ENCODE results near the gene CHST15. TPM values are rescaled to one million over a fixed set of nuclear protein-coding genes. Genes with fewer than 3 reads are reported as not detected.

Gene CHST15
- total and polyA plus RNA-seq, 3 donors from 2014 or later = 9.3 to 12.8 (median 11.5) TPM

DNA sequence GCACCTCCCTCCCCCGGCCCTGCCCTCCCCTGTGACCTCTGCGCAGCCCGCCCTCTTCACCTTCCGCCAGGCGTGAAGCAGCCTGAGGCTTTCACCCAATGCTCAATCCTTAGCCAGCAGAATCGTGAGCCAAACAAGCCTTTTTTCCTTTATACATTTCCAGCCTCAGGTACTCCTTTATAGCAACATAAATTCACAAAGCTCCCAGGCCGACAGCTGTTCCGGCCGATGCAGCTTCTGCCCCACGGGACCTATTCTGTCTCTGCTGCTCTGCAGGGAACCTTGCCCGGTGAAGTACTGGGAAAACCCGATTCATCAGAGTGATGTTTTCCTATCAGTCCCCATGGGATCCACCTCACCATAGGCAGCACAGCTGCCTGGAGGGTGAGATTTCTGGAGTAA lies 87.4 kb downstream of the CHST15 start:
- intact Hi-C loops (cut with DNase I; ENCODE audit: low total_unique reads) = no loop called here
- DNase-seq = no peak
- H3K9me3 ChIP-seq = no peaks in the 10 kb centered on the region
- H3K4me1 ChIP-seq = peaks cover 10% of the 10 kb centered on the region
- WGBS, 2 donors = 47 to 66% methylated on average over 12 of the region's 12 CpGs
- H3K4me3 ChIP-seq = no peak overlapping the region
- no peaks in the 10 kb centered on the region for H3K27me3 ChIP-seq
- no peaks in the 10 kb centered on the region for H3K36me3 ChIP-seq (ENCODE audit: low read depth, missing control alignments)
- no peak overlapping the region for H3K27ac ChIP-seq
- TF ChIP-seq, protein P1, sequence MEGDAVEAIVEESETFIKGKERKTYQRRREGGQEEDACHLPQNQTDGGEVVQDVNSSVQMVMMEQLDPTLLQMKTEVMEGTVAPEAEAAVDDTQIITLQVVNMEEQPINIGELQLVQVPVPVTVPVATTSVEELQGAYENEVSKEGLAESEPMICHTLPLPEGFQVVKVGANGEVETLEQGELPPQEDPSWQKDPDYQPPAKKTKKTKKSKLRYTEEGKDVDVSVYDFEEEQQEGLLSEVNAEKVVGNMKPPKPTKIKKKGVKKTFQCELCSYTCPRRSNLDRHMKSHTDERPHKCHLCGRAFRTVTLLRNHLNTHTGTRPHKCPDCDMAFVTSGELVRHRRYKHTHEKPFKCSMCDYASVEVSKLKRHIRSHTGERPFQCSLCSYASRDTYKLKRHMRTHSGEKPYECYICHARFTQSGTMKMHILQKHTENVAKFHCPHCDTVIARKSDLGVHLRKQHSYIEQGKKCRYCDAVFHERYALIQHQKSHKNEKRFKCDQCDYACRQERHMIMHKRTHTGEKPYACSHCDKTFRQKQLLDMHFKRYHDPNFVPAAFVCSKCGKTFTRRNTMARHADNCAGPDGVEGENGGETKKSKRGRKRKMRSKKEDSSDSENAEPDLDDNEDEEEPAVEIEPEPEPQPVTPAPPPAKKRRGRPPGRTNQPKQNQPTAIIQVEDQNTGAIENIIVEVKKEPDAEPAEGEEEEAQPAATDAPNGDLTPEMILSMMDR (IDR thresholded peaks at IDR 0.05) = no peak
- no peak for TF ChIP-seq POLR2A (IDR thresholded peaks at IDR 0.05)

- Histone ChIP-seq H3K36me3 (ENCODE audit: low read depth, missing control alignments) (no peaks in the 10 kb centered on the region), H3K9me3 (no peaks in the 10 kb centered on the region), H3K4me3 (no peak overlapping the region), H3K27ac (no peak overlapping the region), H3K4me1 (peaks cover 10% of the 10 kb centered on the region), H3K27me3 (no peaks in the 10 kb centered on the region)
- 88 to 90% methylated on average over 5 to 10 of the region's 10 CpGs for WGBS, 2 donors
- no peak for TF ChIP-seq POLR2A (IDR thresholded peaks at IDR 0.05)
- TF ChIP-seq, protein P1 (IDR thresholded peaks at IDR 0.05) = no peak
- intact Hi-C loops (cut with DNase I; ENCODE audit: low total_unique reads) = no loop called here
- no peak for DNase-seq
Measured at GRCh38 chr10:124005091-124005490, 88.3 kb downstream of the CHST15 start.

- TF ChIP-seq POLR2A (IDR thresholded peaks at IDR 0.05) = no peak
- TF ChIP-seq, protein P1 (IDR thresholded peaks at IDR 0.05) = no peak
- peaks cover 10% of the 10 kb centered on the region for H3K4me1 ChIP-seq
- H3K4me3 ChIP-seq = no peak overlapping the region
- no peaks in the 10 kb centered on the region for H3K36me3 ChIP-seq (ENCODE audit: low read depth, missing control alignments)
- intact Hi-C loops (cut with DNase I; ENCODE audit: low total_unique reads) = no loop called here
- H3K27ac ChIP-seq = no peak overlapping the region
- H3K9me3 ChIP-seq = no peaks in the 10 kb centered on the region
- no peak for DNase-seq
- WGBS, 2 donors = 85 to 91% methylated on average over 2 of the region's 2 CpGs
- H3K27me3 ChIP-seq = no peaks in the 10 kb centered on the region
Measured at GRCh38 chr10:124004663-124005004, 88.8 kb downstream of the CHST15 start.

- Histone ChIP-seq H3K4me1 (peaks cover 10% of the 10 kb centered on the region), H3K27ac (no peak overlapping the region), H3K36me3 (ENCODE audit: low read depth, missing control alignments) (no peaks in the 10 kb centered on the region), H3K9me3 (no peaks in the 10 kb centered on the region), H3K4me3 (no peak overlapping the region), H3K27me3 (no peaks in the 10 kb centered on the region)
- WGBS, 2 donors = 75 to 78% methylated on average over 7 to 10 of the region's 11 CpGs
- no peak for DNase-seq
- no peak for TF ChIP-seq POLR2A (IDR thresholded peaks at IDR 0.05)
- TF ChIP-seq, protein P1 (IDR thresholded peaks at IDR 0.05) = no peak
- intact Hi-C loops (cut with DNase I; ENCODE audit: low total_unique reads) = no loop called here
Measured at GRCh38 chr10:124003871-124004662, 89.3 kb downstream of the CHST15 start.

DNA sequence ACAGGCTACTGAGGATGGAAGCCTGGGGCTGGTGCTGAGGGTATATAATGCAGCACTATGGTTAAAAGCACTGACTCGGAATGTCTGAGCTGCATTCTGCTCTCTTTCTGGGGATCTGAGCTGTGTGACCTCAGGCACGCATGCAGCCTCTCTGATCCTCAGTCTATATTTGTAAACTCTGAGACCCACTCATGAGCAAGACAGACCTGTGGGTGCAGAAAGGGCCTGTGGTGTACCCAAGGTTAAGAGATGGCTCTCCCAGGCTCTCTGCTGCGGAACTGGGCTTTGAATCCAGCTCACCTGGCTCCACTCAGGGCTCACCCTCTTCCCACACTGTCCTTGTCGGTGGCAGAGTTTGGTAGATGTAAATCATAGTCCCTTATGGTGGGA lies 89.9 kb downstream of the CHST15 start:
- WGBS, 2 donors = 91 to 94% methylated on average over 3 to 4 of the region's 4 CpGs
- TF ChIP-seq POLR2A (IDR thresholded peaks at IDR 0.05) = no peak
- TF ChIP-seq, protein P1 (IDR thresholded peaks at IDR 0.05) = no peak
- no peak for DNase-seq
- no peaks in the 10 kb centered on the region for H3K9me3 ChIP-seq
- H3K27me3 ChIP-seq = no peaks in the 10 kb centered on the region
- H3K27ac ChIP-seq = no peak overlapping the region
- no peaks in the 10 kb centered on the region for H3K36me3 ChIP-seq (ENCODE audit: low read depth, missing control alignments)
- H3K4me1 ChIP-seq = peaks cover 10% of the 10 kb centered on the region
- intact Hi-C loops (cut with DNase I; ENCODE audit: low total_unique reads) = no loop called here
- no peak overlapping the region for H3K4me3 ChIP-seq
